HG03103 (cell line): Measurements from ENCODE around the gene SRGAP1.
"Not testable (repeated sequence)": the region's sequence is repeated elsewhere in the genome, so short reads cannot be mapped to it uniquely, and the experiment has no call there.

ENCODE experiments used
- ATAC-seq: cut with Tn5 transposase; IDR thresholded peaks from one replicate; pipeline ENCODE4 v1.9.1; 2021; ENCODE audit warnings: low read depth; ENCODE audit not compliant: unreplicated experiment

Gene SRGAP1

GRCh38 chr12:64029013-64029857 is 184.7 kb downstream of the SRGAP1 start:
- no peak for ATAC-seq

GRCh38 chr12:64030155-64030554 is 185.7 kb downstream of the SRGAP1 start:
- ATAC-seq = no peak

GRCh38 chr12:64034056-64034455 is 189.6 kb downstream of the SRGAP1 start:
- ATAC-seq = not testable (repeated sequence)

GRCh38 chr12:64034901-64035576 is 190.5 kb downstream of the SRGAP1 start:
- no peak for ATAC-seq

GRCh38 chr12:64036414-64036813 is 191.9 kb downstream of the SRGAP1 start:
- no peak for ATAC-seq

GRCh38 chr12:64039281-64039871 is 194.9 kb downstream of the SRGAP1 start:
- ATAC-seq = no peak

- no peak for ATAC-seq
These were observed 198.4 kb downstream of the SRGAP1 start for GRCh38 chr12:64042911-64043310.

GRCh38 chr12:64044191-64044590 is 199.7 kb downstream of the SRGAP1 start:
- ATAC-seq = no peak

GRCh38 chr12:64051057-64051456 is 206.6 kb downstream of the SRGAP1 start:
- ATAC-seq = no peak

GRCh38 chr12:64053117-64053516 is 208.6 kb downstream of the SRGAP1 start:
- no peak for ATAC-seq

- ATAC-seq = no peak
These were observed 209.6 kb downstream of the SRGAP1 start for GRCh38 chr12:64054079-64054520.

- ATAC-seq = no peak
These were observed 212.2 kb downstream of the SRGAP1 start for GRCh38 chr12:64056741-64057140.

GRCh38 chr12:64057706-64058105 is 213.2 kb downstream of the SRGAP1 start:
- ATAC-seq = no peak

GRCh38 chr12:64058541-64059265 is 214.2 kb downstream of the SRGAP1 start:
- no peak for ATAC-seq

- ATAC-seq = no peak
These were observed 215.2 kb downstream of the SRGAP1 start for GRCh38 chr12:64059685-64060084.

- ATAC-seq = no peak
These were observed 217.4 kb downstream of the SRGAP1 start for GRCh38 chr12:64061868-64062375.

GRCh38 chr12:64063121-64063520 is 218.6 kb downstream of the SRGAP1 start:
- ATAC-seq = no peak

- ATAC-seq = no peak
These were observed 219.7 kb downstream of the SRGAP1 start for GRCh38 chr12:64064240-64064639.

- no peak for ATAC-seq
These were observed 220.2 kb downstream of the SRGAP1 start for GRCh38 chr12:64064706-64065105.

- no peak for ATAC-seq
These were observed 221.5 kb downstream of the SRGAP1 start for GRCh38 chr12:64065881-64066451.
